Neural progenitor cell (in vitro differentiated cells): ENCODE data around the gene DHRS1.

Experiments used
- EZH2 ChIP-seq: fragments of 200-600 bp; sonication (generic); IDR thresholded peaks from 2 replicates; pipeline ENCODE4 v1.6.1; 2017; ENCODE audit warnings: antibody characterized with exemption, mild to moderate bottlenecking, moderate library complexity
- EZH2phosphoT487 ChIP-seq: fragments of 200-600 bp; sonication (generic); IDR thresholded peaks from 2 replicates; pipeline ENCODE4 v1.6.1; 2017; ENCODE audit warnings: antibody characterized with exemption
- TF ChIP-seq, protein P1 (sequence below): fragments of 200-600 bp; sonication (generic); IDR thresholded peaks from 2 replicates; pipeline ENCODE4 v1.5.1; 2017; ENCODE audit warnings: antibody characterized with exemption, mild to moderate bottlenecking

DNA sequence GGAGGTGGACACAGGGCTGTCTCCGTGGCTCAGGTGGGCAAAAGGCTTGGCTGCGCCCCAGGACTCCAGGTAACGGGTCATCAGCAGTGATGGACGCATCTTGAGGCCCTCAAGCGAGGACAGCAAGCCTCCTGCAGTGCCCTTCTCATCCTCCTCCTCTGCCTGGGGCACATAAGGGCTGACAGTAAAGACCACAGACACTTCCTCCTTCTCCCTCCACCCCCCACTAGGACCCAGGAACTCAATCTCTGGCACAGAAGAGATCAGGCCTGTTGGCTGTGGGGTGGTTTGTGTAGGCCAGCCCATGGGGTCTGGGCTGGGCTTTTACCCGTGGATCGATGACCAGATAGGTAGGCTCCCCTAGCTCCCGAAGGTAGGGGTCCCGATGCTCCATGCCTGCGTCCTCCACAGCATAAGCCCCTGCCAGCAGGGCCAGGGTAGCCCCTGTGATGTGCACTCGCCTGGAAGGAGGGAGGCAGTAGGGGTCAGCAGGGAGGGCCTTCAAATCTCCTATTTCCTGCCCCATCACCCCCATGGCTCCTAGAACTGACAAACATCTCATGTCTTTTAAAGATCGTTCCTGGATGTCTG, 29.6 kb upstream of the DHRS1 start:
- TF ChIP-seq, protein P1, sequence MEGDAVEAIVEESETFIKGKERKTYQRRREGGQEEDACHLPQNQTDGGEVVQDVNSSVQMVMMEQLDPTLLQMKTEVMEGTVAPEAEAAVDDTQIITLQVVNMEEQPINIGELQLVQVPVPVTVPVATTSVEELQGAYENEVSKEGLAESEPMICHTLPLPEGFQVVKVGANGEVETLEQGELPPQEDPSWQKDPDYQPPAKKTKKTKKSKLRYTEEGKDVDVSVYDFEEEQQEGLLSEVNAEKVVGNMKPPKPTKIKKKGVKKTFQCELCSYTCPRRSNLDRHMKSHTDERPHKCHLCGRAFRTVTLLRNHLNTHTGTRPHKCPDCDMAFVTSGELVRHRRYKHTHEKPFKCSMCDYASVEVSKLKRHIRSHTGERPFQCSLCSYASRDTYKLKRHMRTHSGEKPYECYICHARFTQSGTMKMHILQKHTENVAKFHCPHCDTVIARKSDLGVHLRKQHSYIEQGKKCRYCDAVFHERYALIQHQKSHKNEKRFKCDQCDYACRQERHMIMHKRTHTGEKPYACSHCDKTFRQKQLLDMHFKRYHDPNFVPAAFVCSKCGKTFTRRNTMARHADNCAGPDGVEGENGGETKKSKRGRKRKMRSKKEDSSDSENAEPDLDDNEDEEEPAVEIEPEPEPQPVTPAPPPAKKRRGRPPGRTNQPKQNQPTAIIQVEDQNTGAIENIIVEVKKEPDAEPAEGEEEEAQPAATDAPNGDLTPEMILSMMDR = no peak
- TF ChIP-seq EZH2 (no peak), EZH2phosphoT487 (no peak)
